ENCODE results near the gene EVL. TPM values are rescaled to one million over a fixed set of nuclear protein-coding genes. Genes with fewer than 3 reads are reported as not detected.

The EVL gene
- total and polyA plus RNA-seq, 4 donors = 54.5 to 99.9 (median 78.2) TPM

DNA sequence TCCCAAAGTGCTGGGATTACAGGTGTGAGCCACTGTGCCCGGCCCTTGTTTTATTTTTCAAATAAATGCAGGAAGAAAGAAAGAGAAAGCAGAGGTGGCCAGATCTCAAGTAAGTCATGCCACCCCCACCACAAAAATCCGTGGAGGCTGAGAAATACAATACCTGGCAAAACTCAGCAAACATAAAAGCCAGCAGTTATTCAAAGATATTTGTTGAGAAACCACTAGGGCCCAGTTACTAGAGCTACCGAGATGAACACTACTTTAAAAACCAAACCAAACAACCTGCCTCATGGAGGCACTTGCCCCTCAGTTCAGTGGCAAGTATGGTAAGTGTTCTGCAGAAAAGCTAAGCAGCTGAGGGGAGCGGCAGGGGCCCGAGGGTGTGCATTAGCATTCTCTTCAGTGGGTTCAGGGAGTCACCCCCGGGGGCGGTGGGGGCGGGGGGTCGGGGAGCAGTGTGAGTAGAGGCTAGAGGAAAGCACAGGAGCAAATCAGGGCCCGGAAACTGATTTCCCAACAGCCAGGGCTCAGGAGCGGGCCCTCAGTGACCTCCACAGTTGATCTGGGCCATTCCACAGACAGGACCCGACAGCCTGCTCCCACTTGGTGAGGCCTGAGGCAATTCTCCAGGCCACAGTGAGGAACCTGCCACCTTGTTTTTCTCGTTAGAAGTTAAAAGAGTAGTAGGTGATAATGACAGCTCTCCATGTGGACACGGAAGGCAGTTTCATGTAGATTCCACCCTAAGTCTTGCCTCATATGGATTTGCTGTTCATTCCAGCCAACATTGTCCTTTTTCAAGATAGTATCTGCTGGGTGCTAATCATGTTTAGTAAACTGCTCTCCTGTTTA, 8.6 kb downstream of the EVL start:
- no peak for ATAC-seq (ENCODE audit: insufficient read depth, low FRiP score)
- H3K9ac ChIP-seq (ENCODE audit: insufficient read depth in 1 of 2, low read length in 2 of 2) = no peak overlapping the region

DNA sequence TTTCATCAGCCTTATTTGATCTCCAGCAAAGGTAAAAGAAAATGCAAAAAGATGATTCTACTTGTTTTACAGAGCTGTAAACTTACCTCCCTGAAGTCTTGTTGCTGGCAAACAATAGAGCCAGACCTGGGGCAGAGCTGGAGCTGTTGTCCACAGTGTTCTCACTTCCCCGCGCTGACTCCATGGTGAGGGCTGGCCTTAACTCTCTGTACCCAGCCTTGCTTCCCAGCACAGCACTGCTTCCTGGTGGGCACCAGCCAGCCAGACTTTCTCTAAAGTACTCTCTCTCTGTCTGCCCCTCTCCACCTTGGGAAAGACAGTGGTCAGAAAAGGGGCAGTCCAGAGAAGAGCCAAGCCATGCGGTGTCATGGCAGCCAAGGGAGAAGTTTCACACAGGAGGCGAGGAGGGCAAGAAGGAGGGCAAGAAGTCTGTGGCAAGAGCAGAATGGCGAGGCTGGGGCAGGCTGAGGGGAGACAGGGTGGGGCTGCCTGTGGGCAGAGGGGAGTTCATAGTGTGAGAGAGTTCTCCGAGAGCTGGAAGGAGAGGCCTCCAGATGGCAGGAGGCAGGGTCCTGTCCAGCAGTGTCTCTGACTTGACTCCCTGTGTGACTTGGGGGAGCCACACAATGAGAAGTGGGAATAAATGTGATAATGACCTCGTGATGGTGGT, 9.3 kb downstream of the EVL start:
- Histone ChIP-seq H3K4me3 (no peak overlapping the region), H3K27me3 (ENCODE audit: control insufficient read depth in 3 of 3, insufficient read depth in 3 of 3, low read length in 2 of 3) (no peaks in the 10 kb centered on the region), H3K9me3 (ENCODE audit: control insufficient read depth in 4 of 4, insufficient read depth in 3 of 4, low read length in 3 of 4) (no peaks in the 10 kb centered on the region), H3K27ac (ENCODE audit: low read depth in 1 of 2, low read length in 1 of 2) (peak overlapping the region in 1 of 2 donors; percentile 68), H3K9ac (ENCODE audit: insufficient read depth in 1 of 2, low read length in 2 of 2) (no peak overlapping the region), H3K36me3 (ENCODE audit: control insufficient read depth in 4 of 4, insufficient read depth in 4 of 4, low read length in 4 of 4) (no peaks in the 10 kb centered on the region), H3K4me1 (ENCODE audit: control insufficient read depth in 5 of 5, insufficient read depth in 5 of 5, low read length in 5 of 5) (peaks cover 6 to 25% (median 16%) of the 10 kb centered on the region in 5 donors)
- no peak for DNase-seq
- TF ChIP-seq, protein P1, sequence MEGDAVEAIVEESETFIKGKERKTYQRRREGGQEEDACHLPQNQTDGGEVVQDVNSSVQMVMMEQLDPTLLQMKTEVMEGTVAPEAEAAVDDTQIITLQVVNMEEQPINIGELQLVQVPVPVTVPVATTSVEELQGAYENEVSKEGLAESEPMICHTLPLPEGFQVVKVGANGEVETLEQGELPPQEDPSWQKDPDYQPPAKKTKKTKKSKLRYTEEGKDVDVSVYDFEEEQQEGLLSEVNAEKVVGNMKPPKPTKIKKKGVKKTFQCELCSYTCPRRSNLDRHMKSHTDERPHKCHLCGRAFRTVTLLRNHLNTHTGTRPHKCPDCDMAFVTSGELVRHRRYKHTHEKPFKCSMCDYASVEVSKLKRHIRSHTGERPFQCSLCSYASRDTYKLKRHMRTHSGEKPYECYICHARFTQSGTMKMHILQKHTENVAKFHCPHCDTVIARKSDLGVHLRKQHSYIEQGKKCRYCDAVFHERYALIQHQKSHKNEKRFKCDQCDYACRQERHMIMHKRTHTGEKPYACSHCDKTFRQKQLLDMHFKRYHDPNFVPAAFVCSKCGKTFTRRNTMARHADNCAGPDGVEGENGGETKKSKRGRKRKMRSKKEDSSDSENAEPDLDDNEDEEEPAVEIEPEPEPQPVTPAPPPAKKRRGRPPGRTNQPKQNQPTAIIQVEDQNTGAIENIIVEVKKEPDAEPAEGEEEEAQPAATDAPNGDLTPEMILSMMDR (IDR thresholded peaks at IDR 0.05; ENCODE audit: control extremely low read depth, extremely low read depth) = no peak
- no peak for ATAC-seq (ENCODE audit: insufficient read depth, low FRiP score)
- 83 to 90% methylated on average over 7 of the region's 7 CpGs for WGBS, 2 donors

More for the DNA sequence above, 8.6 kb downstream of the EVL start:
- H3K27me3 ChIP-seq (ENCODE audit: control insufficient read depth in 3 of 3, insufficient read depth in 3 of 3, low read length in 2 of 3) = no peaks in the 10 kb centered on the region
- H3K27ac ChIP-seq (ENCODE audit: low read depth in 1 of 2, low read length in 1 of 2) = peak overlapping the region in 1 of 2 donors; percentile 56
- no peaks in the 10 kb centered on the region for H3K36me3 ChIP-seq (ENCODE audit: control insufficient read depth in 4 of 4, insufficient read depth in 4 of 4, low read length in 4 of 4)
- H3K4me1 ChIP-seq (ENCODE audit: control insufficient read depth in 5 of 5, insufficient read depth in 5 of 5, low read length in 5 of 5) = peaks cover 6 to 19% (median 11%) of the 10 kb centered on the region in 5 donors
- WGBS, 2 donors = 64 to 79% methylated on average over 14 of the region's 14 CpGs
- no peaks in the 10 kb centered on the region for H3K9me3 ChIP-seq (ENCODE audit: control insufficient read depth in 4 of 4, insufficient read depth in 3 of 4, low read length in 3 of 4)
- no peak overlapping the region for H3K4me3 ChIP-seq
- no peak for DNase-seq
- TF ChIP-seq, protein P1 (IDR thresholded peaks at IDR 0.05; ENCODE audit: control extremely low read depth, extremely low read depth) = no peak

DNA sequence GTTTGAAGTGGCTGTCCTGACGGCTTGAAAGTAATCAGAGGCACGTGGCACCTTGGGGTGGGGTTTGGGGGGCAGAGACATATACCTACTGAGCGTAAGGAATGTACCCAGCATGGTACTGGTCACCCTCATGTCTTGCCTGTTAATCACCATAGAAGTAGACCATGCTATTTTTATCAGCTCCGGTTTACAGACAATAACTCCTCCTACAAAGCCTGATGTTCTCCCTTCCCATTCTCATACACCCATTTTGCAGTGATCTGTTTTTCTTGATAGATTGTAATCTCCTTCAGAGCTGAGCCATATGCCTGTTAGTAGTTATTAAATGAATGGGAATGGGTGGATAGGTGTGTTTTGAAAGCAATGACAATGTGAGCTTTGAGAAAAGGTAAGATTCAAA, 10.5 kb downstream of the EVL start:
- Histone ChIP-seq H3K27me3 (ENCODE audit: control insufficient read depth in 3 of 3, insufficient read depth in 3 of 3, low read length in 2 of 3) (no peaks in the 10 kb centered on the region), H3K9ac (ENCODE audit: insufficient read depth in 1 of 2, low read length in 2 of 2) (no peak overlapping the region), H3K36me3 (ENCODE audit: control insufficient read depth in 4 of 4, insufficient read depth in 4 of 4, low read length in 4 of 4) (no peaks in the 10 kb centered on the region), H3K9me3 (ENCODE audit: control insufficient read depth in 4 of 4, insufficient read depth in 3 of 4, low read length in 3 of 4) (no peaks in the 10 kb centered on the region), H3K4me3 (no peak overlapping the region), H3K27ac (ENCODE audit: low read depth in 1 of 2, low read length in 1 of 2) (no peak overlapping the region), H3K4me1 (ENCODE audit: control insufficient read depth in 5 of 5, insufficient read depth in 5 of 5, low read length in 5 of 5) (peaks cover 6 to 35% (median 16%) of the 10 kb centered on the region in 5 donors)
- 55 to 71% methylated on average over 4 of the region's 4 CpGs for WGBS, 2 donors
- TF ChIP-seq, protein P1 (IDR thresholded peaks at IDR 0.05; ENCODE audit: control extremely low read depth, extremely low read depth) = no peak
- DNase-seq = no peak
- no peak for ATAC-seq (ENCODE audit: insufficient read depth, low FRiP score)

Data from lung (tissue), 12 donors.